Measurements from ENCODE around the gene MEI4. TPM values are rescaled to one million over a fixed set of nuclear protein-coding genes. Genes with fewer than 3 reads are reported as not detected.
A peak's percentile ranks its signal among the peaks of the same experiment; 100 is the strongest.

MEI4 gene
- total and polyA plus RNA-seq, 2 of the 4 experiments (the other 2 are of a cell fraction) = not detected

DNA sequence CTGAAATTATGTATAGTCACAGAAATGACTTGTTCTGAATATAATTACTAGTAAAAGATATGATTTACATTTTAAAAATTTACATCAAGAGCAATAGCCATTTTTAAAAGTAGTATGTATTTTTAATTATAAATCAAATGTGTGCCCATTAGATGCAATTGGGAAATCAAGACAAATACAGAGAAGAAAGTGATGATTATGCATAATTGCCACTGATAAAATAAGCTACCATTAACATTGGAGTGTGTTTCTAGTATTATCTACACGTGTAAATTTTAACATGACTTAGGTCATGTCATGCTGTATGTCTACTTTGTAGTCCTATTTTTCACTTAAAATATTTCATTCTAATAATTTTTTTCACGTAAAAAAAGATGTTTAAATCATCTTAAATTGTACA, 22.8 kb upstream of the MEI4 start:
- H2BK5ac ChIP-seq (ENCODE audit: low read depth, low read length, poor library complexity, severe bottlenecking) = no peak overlapping the region
- H3K9me3 ChIP-seq (ENCODE audit: control insufficient read depth, insufficient read depth, low read length) = no peaks in the 10 kb centered on the region; the same call in 1 of the 2 replicates
- H3K4ac ChIP-seq (ENCODE audit: low read depth, low read length) = no peak overlapping the region
- H2BK120ac ChIP-seq (ENCODE audit: low read depth, low read length) = no peak overlapping the region
- ChIA-PET CTCF (interaction anchor here (0.6 kb wide), 1 partner anchor 102 kb away, joined by 3 read pairs; no protein-coding TSS in a partner anchor), POLR2A (ENCODE audit: unreplicated experiment) (no interaction called here)
- H3K4me1 ChIP-seq (ENCODE audit: control insufficient read depth, insufficient read depth, low read length) = no peaks in the 10 kb centered on the region
- no peak overlapping the region for H2AFZ ChIP-seq (replicated peaks; ENCODE audit: low read length, poor library complexity)
- no peak overlapping the region for H4K8ac ChIP-seq (ENCODE audit: low read depth in 2 of 2, low read length in 2 of 2)
- H3K56ac ChIP-seq (ENCODE audit: extremely low read depth, insufficient read depth, low read length) = no peak overlapping the region
- TF ChIP-seq MAFK (IDR thresholded peaks at IDR 0.05; ENCODE audit: low read depth, low read length) (peak; percentile 82), CEBPB (IDR thresholded peaks at IDR 0.05; ENCODE audit: low read depth, low read length) (no peak)
- H3K23ac ChIP-seq (ENCODE audit: low read depth, low read length) = no peak overlapping the region
- H4K5ac ChIP-seq (ENCODE audit: low read depth, low read length) = no peak overlapping the region
- H2AK5ac ChIP-seq (ENCODE audit: low read depth, low read length) = no peak overlapping the region
- no peak overlapping the region for H3K18ac ChIP-seq (ENCODE audit: low read depth, low read length)
- H3K14ac ChIP-seq (replicated peaks; ENCODE audit: low read depth, low read length) = no peak overlapping the region
- no peaks in the 10 kb centered on the region for H3K9me1 ChIP-seq (ENCODE audit: insufficient read depth, low read length)
- no peak overlapping the region for H3K27ac ChIP-seq (ENCODE audit: insufficient read depth, low read length)
- BruUV-seq (replicated peaks) = no TSS peak
- H3K4me2 ChIP-seq (ENCODE audit: low read depth, low read length) = no peak overlapping the region
- H3K36me3 ChIP-seq (ENCODE audit: control insufficient read depth, insufficient read depth, low read length) = no peaks in the 10 kb centered on the region
- no peaks in the 10 kb centered on the region for H4K20me1 ChIP-seq (ENCODE audit: insufficient read depth, low read length)
- ATAC-seq (ENCODE audit: low read depth) = no peak
- DNase-seq = no peak
- H3K79me1 ChIP-seq (ENCODE audit: low read depth in 1 of 2, low read length in 2 of 2) = no peaks in the 10 kb centered on the region
- H4K91ac ChIP-seq (ENCODE audit: insufficient read depth, low read depth, low read length) = no peak overlapping the region
- H2AK9ac ChIP-seq (replicated peaks; ENCODE audit: low read depth, low read length, poor library complexity) = no peak overlapping the region
- no peaks in the 10 kb centered on the region for H3K27me3 ChIP-seq (ENCODE audit: control insufficient read depth, insufficient read depth, low read length)
- in situ Hi-C loops (cut with MboI; ENCODE audit: low sequenced_read_pairs) = no loop called here
- no peak overlapping the region for H2BK20ac ChIP-seq (ENCODE audit: low read depth, low read length)
- WGBS, 2 experiments (ENCODE audit: extremely low coverage in 2 of 2, insufficient read length in 1 of 2) = no CpG with 5 or more reads among the region's 2 CpGs
- no peak overlapping the region for H3K9ac ChIP-seq (ENCODE audit: low read depth, low read length)
- dilution Hi-C loops (cut with HindIII; ENCODE audit: low sequenced_read_pairs, unreplicated experiment) = no loop called here
- H2BK15ac ChIP-seq (ENCODE audit: low read depth, low read length) = no peak overlapping the region
- intact Hi-C loops (cut with micrococcal nuclease) = no loop called here
- no peak overlapping the region for H3K4me3 ChIP-seq (ENCODE audit: insufficient read depth, low read depth, low read length)
